Measurements from ENCODE around the gene AEBP2.
"Not testable (repeated sequence)": the region's sequence is repeated elsewhere in the genome, so short reads cannot be mapped to it uniquely, and the experiment has no call there.

Gene AEBP2

DNA sequence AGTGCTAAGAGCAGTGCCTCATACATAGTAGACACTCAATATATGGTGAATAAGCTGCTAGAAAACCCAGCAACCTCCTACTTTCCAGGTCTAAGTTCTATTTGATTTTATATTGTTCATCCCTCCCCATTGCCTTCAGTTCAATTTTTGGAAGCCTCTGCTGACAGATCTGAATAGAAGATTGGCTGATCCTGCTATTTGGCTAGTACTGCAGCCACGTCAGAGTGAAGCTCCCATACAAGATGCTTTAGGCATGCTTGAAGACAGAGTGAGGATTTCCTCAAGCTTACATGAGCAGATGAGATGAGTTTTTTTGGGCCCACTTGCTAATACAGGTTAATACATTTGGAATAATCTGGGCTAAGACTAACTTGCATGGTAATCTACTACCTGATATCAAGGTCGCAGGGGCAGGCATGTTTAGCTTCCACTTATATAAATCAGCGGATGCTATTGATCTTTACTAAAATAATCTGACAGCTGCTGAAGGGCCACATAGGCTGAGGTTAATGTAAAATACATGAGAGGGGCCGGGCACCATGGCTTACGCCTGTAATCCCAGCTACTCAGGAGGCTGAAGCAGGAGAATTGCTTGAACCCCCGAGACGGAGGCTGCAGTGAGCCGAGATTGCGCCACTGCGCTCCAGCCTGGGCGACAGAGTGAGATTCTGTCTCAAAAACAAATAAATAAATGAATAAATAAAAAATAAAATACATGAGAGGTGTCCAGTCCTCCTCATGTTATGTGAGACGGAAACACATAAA lies 15.9 kb upstream of the AEBP2 start:
- no peak for FAIRE-seq

DNA sequence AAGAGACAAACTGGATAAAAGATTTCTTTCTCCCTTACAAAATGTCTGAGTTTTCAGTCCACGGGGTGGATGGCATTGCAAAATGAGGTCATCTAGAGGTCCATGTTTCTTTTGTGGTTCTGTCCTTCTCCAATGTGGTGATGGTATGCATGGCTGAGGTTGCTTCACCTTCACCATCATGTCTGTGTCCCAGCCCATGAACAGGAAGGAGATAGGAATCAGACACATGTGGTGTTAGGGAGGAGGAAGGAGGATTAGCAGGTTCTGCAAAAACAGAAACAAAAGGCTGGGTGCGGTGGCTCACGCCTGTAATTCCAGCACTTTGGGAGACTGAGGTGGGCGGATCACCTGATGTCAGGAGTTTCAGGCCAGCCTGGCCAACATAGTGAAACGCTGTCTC lies 11.0 kb upstream of the AEBP2 start:
- FAIRE-seq = no peak

DNA sequence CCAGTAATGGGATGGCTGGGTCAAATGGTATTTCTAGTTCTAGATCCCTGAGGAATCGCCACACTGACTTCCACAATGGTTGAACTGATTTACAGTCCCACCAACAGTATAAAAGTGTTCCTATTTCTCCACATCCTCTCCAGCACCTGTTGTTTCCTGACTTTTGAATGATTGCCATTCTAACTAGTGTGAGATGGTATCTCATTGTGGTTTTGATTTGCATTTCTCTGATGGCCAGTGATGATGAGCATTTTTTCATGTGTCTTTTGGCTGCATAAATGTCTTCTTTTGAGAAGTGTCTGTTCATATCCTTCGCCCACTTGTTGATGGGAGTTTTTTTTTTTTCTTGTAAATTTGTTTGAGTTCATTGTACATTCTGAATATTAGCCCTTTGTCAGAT lies 9.8 kb upstream of the AEBP2 start:
- not testable (repeated sequence) for FAIRE-seq

- FAIRE-seq = no peak
Observed at GRCh38 chr12:19430988-19431387, 8.3 kb upstream of the AEBP2 start.

GRCh38 chr12:19431407-19432308 lies 7.6 kb upstream of the AEBP2 start:
- no peak for FAIRE-seq

GRCh38 chr12:19432309-19433170 lies 6.8 kb upstream of the AEBP2 start:
- FAIRE-seq = no peak

DNA sequence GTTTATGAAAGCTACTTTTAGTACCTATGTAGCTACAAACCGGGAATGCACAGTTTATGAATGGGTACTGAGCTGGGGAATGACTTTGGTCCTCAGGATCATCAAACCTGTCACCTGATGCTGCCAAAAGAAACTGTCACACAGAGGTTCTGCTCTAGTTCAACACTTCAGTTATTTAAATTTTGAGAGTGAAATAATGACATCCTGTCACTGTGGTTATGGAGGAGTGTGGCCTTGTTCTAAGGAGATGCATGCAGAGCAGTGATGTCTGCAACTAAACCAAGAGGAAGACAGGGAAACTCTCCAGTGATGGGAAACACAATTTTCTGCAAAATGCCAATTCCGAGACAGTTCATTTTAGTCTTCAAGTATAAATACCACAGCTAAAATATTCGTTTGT lies 4.8 kb upstream of the AEBP2 start:
- no peak for FAIRE-seq

DNA sequence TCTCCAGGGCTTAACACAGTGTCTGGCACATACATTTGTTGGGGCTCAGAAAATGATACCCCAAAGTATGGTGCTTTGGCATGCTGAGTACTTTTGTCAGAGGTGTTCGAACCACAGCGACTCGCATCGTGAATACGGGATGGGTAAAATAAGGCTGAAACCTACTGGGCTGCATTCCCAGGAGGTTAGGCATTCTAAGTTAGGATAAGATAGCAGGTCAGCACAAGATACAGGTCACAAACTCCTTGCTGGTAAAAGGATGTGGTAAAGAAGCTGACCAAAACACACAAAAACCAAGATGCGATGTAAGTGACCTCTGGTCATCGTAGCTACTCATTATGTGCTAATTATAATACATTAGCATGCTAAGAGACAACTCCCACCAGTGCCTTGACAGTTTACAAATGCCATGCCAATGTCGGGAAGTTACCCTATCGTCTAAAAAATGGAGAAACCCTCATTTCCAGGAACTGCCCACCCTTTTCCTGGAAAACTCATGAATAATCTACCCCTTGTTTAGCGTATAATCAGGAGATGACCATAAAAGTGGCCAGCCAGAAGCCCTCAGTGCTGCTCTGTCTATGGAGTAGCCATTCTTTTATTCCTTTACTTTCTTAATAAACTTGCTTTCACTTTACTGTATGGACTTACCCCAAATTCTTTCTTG lies 3.3 kb upstream of the AEBP2 start:
- FAIRE-seq = no peak

GRCh38 chr12:19436931-19437330 lies 2.4 kb upstream of the AEBP2 start:
- no peak for FAIRE-seq

- FAIRE-seq = no peak
Observed at GRCh38 chr12:19437996-19438395, 1.3 kb upstream of the AEBP2 start.

DNA sequence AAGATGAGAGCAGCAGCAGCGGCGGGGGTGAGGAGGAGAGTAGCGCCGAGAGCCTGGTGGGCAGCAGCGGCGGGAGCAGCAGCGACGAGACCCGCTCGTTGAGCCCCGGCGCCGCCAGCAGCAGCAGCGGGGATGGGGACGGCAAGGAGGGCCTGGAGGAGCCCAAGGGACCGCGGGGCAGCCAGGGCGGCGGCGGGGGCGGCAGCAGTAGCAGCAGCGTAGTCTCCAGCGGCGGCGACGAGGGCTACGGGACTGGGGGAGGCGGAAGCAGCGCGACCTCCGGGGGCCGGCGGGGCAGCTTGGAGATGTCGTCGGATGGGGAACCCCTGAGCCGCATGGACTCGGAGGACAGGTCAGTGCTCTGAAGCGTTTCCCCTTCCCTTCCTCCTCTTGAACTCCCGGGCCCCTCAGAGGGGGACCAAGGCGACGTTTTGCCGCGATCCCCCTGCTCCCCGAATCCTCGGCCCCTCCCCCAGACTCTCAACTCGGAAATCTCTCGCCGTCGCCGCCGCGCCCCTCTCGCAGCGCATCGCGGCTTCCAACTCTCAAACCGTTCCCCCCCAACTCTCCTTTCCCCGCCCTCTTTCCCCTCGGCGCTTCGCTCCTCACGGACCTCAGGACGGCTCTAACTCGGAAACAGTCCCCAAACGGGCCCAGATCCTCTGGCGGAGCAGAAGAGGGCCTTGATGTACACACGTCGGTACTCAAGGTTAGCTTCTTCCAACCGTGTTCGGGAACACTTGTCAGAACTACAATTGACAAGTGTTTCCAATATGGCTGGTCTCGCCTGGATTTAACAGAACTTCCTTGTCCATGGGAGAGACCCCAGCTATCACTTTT lies 947 bp downstream of the AEBP2 start:
- no peak for FAIRE-seq

DNA sequence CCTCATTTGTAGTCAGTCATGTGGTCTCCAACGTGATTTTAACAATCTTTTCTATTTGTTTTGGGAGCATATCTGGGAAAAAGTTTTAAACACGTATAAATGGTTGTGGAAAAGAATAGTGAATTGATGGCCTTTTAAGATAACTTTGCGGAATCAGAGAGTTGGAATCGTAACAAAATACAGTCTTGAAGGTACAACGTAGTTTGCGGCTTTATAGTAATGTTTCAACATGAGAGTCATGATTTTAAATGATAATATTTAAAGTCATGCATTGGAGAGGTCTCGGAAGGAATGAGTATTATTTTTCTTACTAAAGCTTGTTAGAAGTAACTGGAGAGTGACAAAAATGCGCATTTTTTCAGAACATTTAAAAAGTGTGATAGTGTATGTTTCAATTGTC lies 1.6 kb downstream of the AEBP2 start:
- FAIRE-seq = no peak

- FAIRE-seq = no peak
Observed at GRCh38 chr12:19443585-19443984, 4.3 kb downstream of the AEBP2 start.

DNA sequence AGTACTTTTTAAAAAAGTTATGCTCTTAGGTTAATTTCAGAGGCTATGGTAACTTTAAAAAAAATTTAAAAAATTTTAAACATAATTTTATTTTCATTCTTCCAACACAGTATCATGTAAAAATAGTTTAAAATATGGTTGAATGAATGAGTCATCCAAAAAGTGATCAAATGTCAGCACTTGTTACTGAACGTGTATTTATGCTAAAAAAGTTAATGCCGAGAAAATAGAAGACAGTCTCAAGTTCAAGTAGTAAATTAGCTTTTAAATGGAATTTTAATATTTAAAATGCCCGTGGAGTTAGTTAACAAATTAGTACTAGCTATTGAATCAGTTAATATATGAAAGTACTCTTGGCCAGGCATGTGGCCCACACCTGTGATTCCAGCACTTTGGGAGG lies 4.8 kb downstream of the AEBP2 start:
- peak; percentile 53 for FAIRE-seq

- FAIRE-seq = no peak
Observed at GRCh38 chr12:19447386-19447785, 8.1 kb downstream of the AEBP2 start.

DNA sequence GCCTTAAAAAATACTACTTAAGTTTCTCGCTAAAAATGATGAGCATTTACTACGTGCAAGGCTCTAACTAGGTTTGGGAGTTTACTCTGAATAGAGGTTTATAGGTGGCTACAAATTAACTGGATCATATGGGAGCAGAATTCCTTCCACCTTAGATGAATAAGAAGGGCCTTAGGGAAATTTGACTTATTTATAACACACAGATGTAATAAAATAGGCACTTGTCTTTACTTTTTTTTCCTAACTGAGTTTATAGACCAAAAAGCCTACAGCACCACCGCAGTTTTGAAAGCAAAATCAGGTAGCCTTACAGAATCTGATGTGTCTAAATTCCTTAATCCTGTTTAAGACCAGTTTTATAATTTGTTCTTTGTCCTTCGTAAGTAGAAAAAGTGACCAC lies 10.5 kb downstream of the AEBP2 start:
- FAIRE-seq = no peak

GRCh38 chr12:19450362-19450761 lies 11.1 kb downstream of the AEBP2 start:
- FAIRE-seq = no peak

- no peak for FAIRE-seq
Observed at GRCh38 chr12:19451196-19451595, 11.9 kb downstream of the AEBP2 start.

DNA sequence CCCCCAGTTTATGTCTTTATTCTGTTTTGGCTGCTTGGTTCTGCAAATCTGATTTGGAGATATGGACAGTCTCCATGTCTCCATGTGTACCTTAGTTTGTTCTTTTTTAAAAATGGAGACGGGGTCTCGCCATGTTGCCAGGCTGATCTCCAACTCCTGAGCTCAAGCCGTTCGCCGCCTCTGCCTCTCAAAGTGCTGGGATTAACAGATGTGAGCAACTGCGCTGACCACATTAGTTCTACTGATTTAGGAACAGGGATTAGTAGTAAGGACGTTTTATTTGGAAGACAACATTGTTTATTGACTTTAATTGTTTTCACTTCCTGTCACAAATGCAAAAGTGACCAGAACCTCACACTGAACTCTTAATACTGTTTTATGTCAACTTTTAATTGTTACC lies 14.7 kb downstream of the AEBP2 start:
- FAIRE-seq = no peak

- FAIRE-seq = no peak
Observed at GRCh38 chr12:19454837-19455236, 15.5 kb downstream of the AEBP2 start.

GRCh38 chr12:19456176-19456575 lies 16.9 kb downstream of the AEBP2 start:
- FAIRE-seq = no peak

- FAIRE-seq = no peak
Observed at GRCh38 chr12:19457561-19457960, 18.3 kb downstream of the AEBP2 start.
